ENCODE measurements around the gene PYDC1. TPM values are rescaled to one million over a fixed set of nuclear protein-coding genes. Genes with fewer than 3 reads are reported as not detected.

PYDC1 gene
- not detected in 2 replicates for polyA plus RNA-seq (2011; rRNA removed)
- polyA minus RNA-seq (2011; rRNA and poly(A)+ RNA removed) = not detected in 2 replicates

GRCh38 chr16:31216422-31217135 lies at the start of gene PYDC1:
Gene PYDC1 (minus strand): TSS chr16:31217135. CDS start chr16:31217028, 107 bp downstream.
- peaks cover 5% of the 10 kb centered on the region; the same call in 1 of the 2 replicates for H3K9me3 ChIP-seq (ENCODE audit: control insufficient read depth, insufficient read depth, low read length)
- ChIA-PET CTCF (interaction anchor here (0.6 to 0.9 kb wide), 3 partner anchors 221 to 652 kb away, joined by 3 to 5 read pairs (median 3); no protein-coding TSS in a partner anchor), POLR2A (interaction anchor here (3.1 kb wide), 1 partner anchor 36 kb away, joined by 21 read pairs; the partner anchor contains the start of gene FUS)
- DNase-seq (ENCODE audit: low read depth, low spot score) = no peak
- TF ChIP-seq CTCF (IDR thresholded peaks at IDR 0.05; ENCODE audit: low read depth, low read length) = no peak
- H3K4me3 ChIP-seq (ENCODE audit: low read depth, low read length) = no peak within 1 kb of the TSS
- peaks cover 50% of the 10 kb centered on the region for H3K27me3 ChIP-seq (ENCODE audit: control insufficient read depth, insufficient read depth, low read length)
- no peak within 1 kb of the TSS for H3K27ac ChIP-seq (ENCODE audit: low read depth, low read length)

GRCh38 chr16:31265329-31266245 lies 48.7 kb upstream of the PYDC1 start:
- TF ChIP-seq CTCF (IDR thresholded peaks at IDR 0.05; ENCODE audit: low read depth, low read length) = no peak
- no peak overlapping the region for H3K27ac ChIP-seq (ENCODE audit: low read depth, low read length)
- H3K4me3 ChIP-seq (ENCODE audit: low read depth, low read length) = no peak overlapping the region
- ChIA-PET CTCF (no interaction called here), POLR2A (no interaction called here)
- H3K9me3 ChIP-seq (ENCODE audit: control insufficient read depth, insufficient read depth, low read length) = no peaks in the 10 kb centered on the region
- H3K27me3 ChIP-seq (ENCODE audit: control insufficient read depth, insufficient read depth, low read length) = no peaks in the 10 kb centered on the region
- DNase-seq (ENCODE audit: low read depth, low spot score) = no peak

GRCh38 chr16:31262084-31262483 lies 45.1 kb upstream of the PYDC1 start:
- H3K27ac ChIP-seq (ENCODE audit: low read depth, low read length) = no peak overlapping the region
- H3K9me3 ChIP-seq (ENCODE audit: control insufficient read depth, insufficient read depth, low read length) = no peaks in the 10 kb centered on the region
- DNase-seq (ENCODE audit: low read depth, low spot score) = no peak
- ChIA-PET CTCF (no interaction called here), POLR2A (no interaction called here)
- H3K27me3 ChIP-seq (ENCODE audit: control insufficient read depth, insufficient read depth, low read length) = peaks cover 6% of the 10 kb centered on the region
- no peak for TF ChIP-seq CTCF (IDR thresholded peaks at IDR 0.05; ENCODE audit: low read depth, low read length)
- H3K4me3 ChIP-seq (ENCODE audit: low read depth, low read length) = no peak overlapping the region

GRCh38 chr16:31260136-31260931 lies 43.4 kb upstream of the PYDC1 start:
- peaks cover 6% of the 10 kb centered on the region for H3K27me3 ChIP-seq (ENCODE audit: control insufficient read depth, insufficient read depth, low read length)
- CTCF ChIA-PET = no interaction called here
- TF ChIP-seq CTCF (IDR thresholded peaks at IDR 0.05; ENCODE audit: low read depth, low read length) = no peak
- no peak overlapping the region for H3K27ac ChIP-seq (ENCODE audit: low read depth, low read length)
- H3K4me3 ChIP-seq (ENCODE audit: low read depth, low read length) = no peak overlapping the region
- DNase-seq (ENCODE audit: low read depth, low spot score) = no peak
- no peaks in the 10 kb centered on the region for H3K9me3 ChIP-seq (ENCODE audit: control insufficient read depth, insufficient read depth, low read length)
- POLR2A ChIA-PET = no interaction called here
